Kidney (tissue), 14 donors: ENCODE data around the gene RIMKLB. TPM values are rescaled to one million over a fixed set of nuclear protein-coding genes. Genes with fewer than 3 reads are reported as not detected.
"Not testable (repeated sequence)": the region's sequence is repeated elsewhere in the genome, so short reads cannot be mapped to it uniquely, and the experiment has no call there.

Source experiments
- DNase-seq, 5 donors: peaks; one replicate each; pipeline ENCODE4 v3.0.0-alpha.2; 2013 to 2020
- FAIRE-seq: peaks from 2 replicates; lab custom pipeline; 2012; peaks lifted over from hg19 to GRCh38; lab: Jason Lieb, UNC
- H3K27ac ChIP-seq, 2 donors: one replicate each; pipeline ENCODE4 v1.7.0; 2013; ENCODE audit warnings: low read depth in 2 of 2, low read length in 2 of 2, inconsistent platforms in 1 of 2
- H3K27me3 ChIP-seq: one replicate; pipeline ENCODE4 v1.7.1; 2013; ENCODE audit warnings: low read length, inconsistent platforms; ENCODE audit not compliant: control insufficient read depth, insufficient read depth
- H3K36me3 ChIP-seq, 3 donors: one replicate each; pipeline versions ENCODE4 v1.7.0 to v1.7.1; 2013; ENCODE audit warnings: low read length in 3 of 3, control low read depth in 1 of 3, inconsistent platforms in 1 of 3; ENCODE audit not compliant: insufficient read depth in 3 of 3, control insufficient read depth in 2 of 3
- H3K4me1 ChIP-seq, 3 donors: one replicate each; pipeline versions ENCODE4 v1.7.0 to v1.7.1; 2013; ENCODE audit warnings: low read length in 3 of 3, inconsistent platforms in 1 of 3, low read depth in 1 of 3; ENCODE audit not compliant: control insufficient read depth in 2 of 3, insufficient read depth in 2 of 3
- H3K4me3 ChIP-seq, 3 donors: one replicate each; pipeline versions ENCODE4 v1.7.0 to v1.8.1; 2013; ENCODE audit warnings: low read length in 3 of 3, control low read depth in 1 of 3, inconsistent platforms in 1 of 3
- H3K9ac ChIP-seq, 3 donors: one replicate each; pipeline versions ENCODE4 v1.7.0 to v1.7.1; 2013; ENCODE audit warnings: low read length in 3 of 3, control low read depth in 1 of 3, inconsistent platforms in 1 of 3
- H3K9me3 ChIP-seq, 3 donors: one replicate each; pipeline versions ENCODE4 v1.7.0 to v1.7.1; 2013; ENCODE audit warnings: low read length in 3 of 3, control low read depth in 1 of 3, inconsistent platforms in 1 of 3; ENCODE audit not compliant: control insufficient read depth in 2 of 3, insufficient read depth in 1 of 3
- intact Hi-C: fragments of 100-400 bp; cut with DNase I; formaldehyde crosslinking; loops from one replicate; pipeline ENCODE4 v1.11.1; 2022
- polyA plus RNA-seq: library from polyadenylated mRNA; stranded (reverse); fragments of 350-450 nt; fragmentation: Illumina TruSeq; extraction: RNeasy Lipid Tissue Mini Kit (QIAGEN cat#74804); gene quantifications from one replicate; pipeline ENCODE4 v1.2.3, GENCODE V29; 2014; ENCODE audit warnings: low read depth, low replicate concordance; ENCODE audit not compliant: insufficient read depth
- total RNA-seq: library from RNA; stranded (reverse); fragmentation: NEBNext Ultra II Directional; extraction: Animal tissue kit (Norgen Biotek cat#: 25700); gene quantifications from one replicate; pipeline ENCODE4 v1.2.1, GENCODE V29; 2021
- TF ChIP-seq, protein P1 (sequence below): IDR thresholded peaks from 3 replicates; pipeline ENCODE4 v1.5.1; 2012; ENCODE audit warnings: mild to moderate bottlenecking, moderate library complexity, borderline replicate concordance; ENCODE audit not compliant: insufficient read depth; ENCODE audit errors: extremely low read depth
- donor health status: control.
- donor health status: control.
- donor health status: control.
- donor health status: control.
- donor health status: control.
- donor health status: DM: yes; HTN: yes; CAD: no.
- donor health status: Normal renal cell carcinoma (clear cell type).

The RIMKLB gene
- total and polyA plus RNA-seq, 2 donors from 2014 or later: 38.0 to 45.5 TPM

DNA sequence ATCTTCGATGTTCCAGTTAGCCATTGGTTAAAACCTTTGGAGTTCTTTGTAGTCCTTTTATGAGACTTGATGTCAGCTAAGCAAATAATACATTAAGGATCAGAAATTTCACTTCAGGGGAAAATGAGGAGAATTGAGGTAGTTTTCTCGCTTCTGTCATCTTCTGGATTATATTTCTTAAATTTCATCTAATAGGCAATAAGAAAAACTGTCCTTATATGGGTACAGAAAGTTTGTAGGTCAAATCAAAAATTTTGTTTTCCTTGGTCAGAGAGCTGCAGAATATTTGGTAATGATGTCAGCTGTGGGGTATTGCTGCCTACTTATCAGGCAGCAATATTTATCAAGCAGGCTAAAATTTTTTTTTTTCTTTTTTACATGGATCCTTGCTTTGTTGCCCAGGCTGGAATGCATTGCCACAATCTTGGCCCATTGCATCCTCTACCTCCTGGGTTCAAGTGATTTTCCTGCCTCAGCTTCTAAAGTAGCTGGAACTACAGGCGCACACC is 37.1 kb downstream of the RIMKLB start:
- Histone ChIP-seq H3K4me3 (no peak overlapping the region), H3K27ac (no peak overlapping the region), H3K27me3 (no peaks in the 10 kb centered on the region), H3K36me3 (no peaks in the 10 kb centered on the region), H3K9ac (no peak overlapping the region), H3K9me3 (no peaks in the 10 kb centered on the region), H3K4me1 (no peaks in the 10 kb centered on the region)
- TF ChIP-seq, protein P1, sequence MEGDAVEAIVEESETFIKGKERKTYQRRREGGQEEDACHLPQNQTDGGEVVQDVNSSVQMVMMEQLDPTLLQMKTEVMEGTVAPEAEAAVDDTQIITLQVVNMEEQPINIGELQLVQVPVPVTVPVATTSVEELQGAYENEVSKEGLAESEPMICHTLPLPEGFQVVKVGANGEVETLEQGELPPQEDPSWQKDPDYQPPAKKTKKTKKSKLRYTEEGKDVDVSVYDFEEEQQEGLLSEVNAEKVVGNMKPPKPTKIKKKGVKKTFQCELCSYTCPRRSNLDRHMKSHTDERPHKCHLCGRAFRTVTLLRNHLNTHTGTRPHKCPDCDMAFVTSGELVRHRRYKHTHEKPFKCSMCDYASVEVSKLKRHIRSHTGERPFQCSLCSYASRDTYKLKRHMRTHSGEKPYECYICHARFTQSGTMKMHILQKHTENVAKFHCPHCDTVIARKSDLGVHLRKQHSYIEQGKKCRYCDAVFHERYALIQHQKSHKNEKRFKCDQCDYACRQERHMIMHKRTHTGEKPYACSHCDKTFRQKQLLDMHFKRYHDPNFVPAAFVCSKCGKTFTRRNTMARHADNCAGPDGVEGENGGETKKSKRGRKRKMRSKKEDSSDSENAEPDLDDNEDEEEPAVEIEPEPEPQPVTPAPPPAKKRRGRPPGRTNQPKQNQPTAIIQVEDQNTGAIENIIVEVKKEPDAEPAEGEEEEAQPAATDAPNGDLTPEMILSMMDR: no peak
- intact Hi-C loops: no loop called here
- FAIRE-seq (no peak), DNase-seq (no peak)

DNA sequence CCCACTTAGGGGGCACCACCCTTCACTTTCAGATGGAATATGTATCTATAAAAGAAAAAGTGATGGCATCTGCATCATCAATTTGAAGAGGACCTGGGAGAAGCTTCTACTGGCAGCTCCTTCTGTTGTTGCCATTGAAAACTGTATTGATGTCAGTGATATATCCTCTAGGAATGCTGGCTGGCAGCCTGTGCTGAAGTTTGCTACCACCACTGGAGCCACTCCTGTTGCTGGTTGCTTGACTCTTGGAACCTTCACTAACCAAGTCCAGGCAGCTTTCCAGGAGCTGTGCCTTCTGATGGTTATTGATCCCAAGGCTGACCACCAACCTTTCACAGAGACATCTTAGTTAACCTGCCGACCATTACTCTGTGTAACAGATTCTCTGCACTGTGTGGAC is 44.7 kb downstream of the RIMKLB start:
- H3K9ac ChIP-seq: no peak overlapping the region
- TF ChIP-seq, protein P1: no peak
- no peak overlapping the region for H3K27ac ChIP-seq
- no peak for FAIRE-seq
- no peaks in the 10 kb centered on the region for H3K36me3 ChIP-seq
- no peak for DNase-seq
- no peaks in the 10 kb centered on the region for H3K9me3 ChIP-seq
- no peak overlapping the region for H3K4me3 ChIP-seq
- no peaks in the 10 kb centered on the region for H3K27me3 ChIP-seq
- intact Hi-C loops: no loop called here
- H3K4me1 ChIP-seq: no peaks in the 10 kb centered on the region

DNA sequence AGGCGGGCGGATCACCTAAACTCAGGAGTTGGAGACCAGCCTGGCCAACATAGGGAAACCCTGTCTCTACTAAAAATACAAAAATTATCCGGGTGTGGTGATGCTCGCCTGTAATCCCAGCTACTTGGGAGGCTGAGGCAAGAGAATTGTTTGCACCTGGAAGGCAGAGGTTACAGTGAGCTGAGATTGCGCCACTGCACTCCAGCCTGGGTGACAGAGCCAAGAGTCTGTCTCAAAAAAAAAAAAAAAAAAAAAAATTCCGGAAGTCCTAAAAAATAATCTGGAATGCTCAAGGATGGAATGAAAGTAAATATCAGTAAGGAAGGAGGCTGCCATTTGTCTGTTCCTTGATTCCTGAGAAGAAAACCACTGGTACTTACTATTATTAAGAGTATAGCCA is 45.3 kb downstream of the RIMKLB start:
- intact Hi-C loops: not testable (repeated sequence)

DNA sequence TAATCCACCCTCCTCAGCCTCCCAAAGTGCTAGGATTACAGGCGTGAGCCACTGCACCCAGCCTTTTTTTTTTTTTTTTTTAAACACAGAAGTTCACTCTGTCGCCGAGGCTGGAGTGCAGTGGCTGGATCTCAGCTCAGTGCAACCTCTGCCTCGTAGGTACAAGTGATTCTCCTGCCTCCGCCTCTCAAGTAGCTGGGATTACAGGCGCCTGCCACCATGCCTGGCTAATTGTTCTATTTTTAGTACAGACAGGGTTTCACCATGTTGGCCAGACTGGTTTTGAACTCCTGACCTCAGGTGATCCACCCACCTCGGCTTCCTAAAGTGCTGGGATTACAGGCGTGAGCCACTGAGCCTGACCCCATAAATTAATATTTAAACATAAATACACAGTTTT is 47.8 kb downstream of the RIMKLB start:
- H3K9me3 ChIP-seq, H3K4me1 ChIP-seq, H3K4me3 ChIP-seq, intact Hi-C loops, FAIRE-seq, H3K27me3 ChIP-seq, H3K9ac ChIP-seq, DNase-seq, H3K36me3 ChIP-seq, H3K27ac ChIP-seq: not testable (repeated sequence)

More for the DNA sequence above, 45.3 kb downstream of the RIMKLB start:
- FAIRE-seq, H3K9me3 ChIP-seq, H3K36me3 ChIP-seq, H3K27me3 ChIP-seq, DNase-seq, H3K27ac ChIP-seq, H3K4me1 ChIP-seq, H3K9ac ChIP-seq, H3K4me3 ChIP-seq: not testable (repeated sequence)
